Activated B cell treated with CpG ODN at 0.5 μM for 24 hours (primary cell): ENCODE data around the gene SYT1. TPM values are rescaled to one million over a fixed set of nuclear protein-coding genes. Genes with fewer than 3 reads are reported as not detected.
"Not testable (repeated sequence)": the region's sequence is repeated elsewhere in the genome, so short reads cannot be mapped to it uniquely, and the experiment has no call there.

ENCODE experiments used
- ATAC-seq: fragments of 200-7000 bp; cut with Tn5 transposase; one replicate; pipeline ENCODE4 v1.10.0; 2021; ENCODE audit warnings: low read depth, mild to moderate bottlenecking, moderate library complexity
- CTCF ChIA-PET: fragments of 350-600 bp; sonication (Branson Sonifier 250); formaldehyde crosslinking; loops from one replicate; lab custom pipeline; 2021; ENCODE audit warnings: antibody characterized with exemption; lab: Charles Lee
- POLR2A ChIA-PET: fragments of 350-600 bp; sonication (Branson Sonifier 250); formaldehyde crosslinking; loops from one replicate; lab custom pipeline; 2021; ENCODE audit warnings: antibody characterized with exemption; lab: Charles Lee
- DNase-seq: peaks from one replicate; pipeline ENCODE4 v3.0.0; 2022
- H3K27ac Mint-ChIP-seq: one replicate; pipeline ENCODE4 v1.8.0; 2020; ENCODE audit warnings: mixed read lengths
- H3K27me3 Mint-ChIP-seq: one replicate; pipeline ENCODE4 v1.8.0; 2021; ENCODE audit warnings: mixed read lengths
- H3K36me3 Mint-ChIP-seq: one replicate; pipeline ENCODE4 v1.8.0; 2021; ENCODE audit warnings: low read depth, mixed read lengths
- H3K4me1 Mint-ChIP-seq: one replicate; pipeline ENCODE4 v1.8.0; 2021; ENCODE audit warnings: mixed read lengths
- H3K4me3 Mint-ChIP-seq: one replicate; pipeline ENCODE4 v1.8.0; 2020; ENCODE audit warnings: mild to moderate bottlenecking, mixed read lengths
- H3K9me3 Mint-ChIP-seq: one replicate; pipeline ENCODE4 v1.8.0; 2020; ENCODE audit warnings: mixed read lengths
- intact Hi-C: fragments of 100-400 bp; cut with micrococcal nuclease; formaldehyde crosslinking; loops from one replicate; pipeline ENCODE4 v1.15.1; 2024
- total RNA-seq: library from RNA; stranded (reverse); gene quantifications from 2 replicates; pipeline ENCODE4 v1.2.3, GENCODE V29; 2022
- TF ChIP-seq, protein P1 (sequence below): fragments of 200-600 bp; IDR thresholded peaks from one replicate; pipeline ENCODE4 v1.8.0; 2022; ENCODE audit warnings: antibody characterized with exemption, mild to moderate bottlenecking

The SYT1 gene
- total RNA-seq, 1 donor from 2014 or later, result 0.49 TPM

- Mint-ChIP-seq H3K4me1 (peaks cover 8% of the 10 kb centered on the region), H3K4me3 (no peak overlapping the region), H3K27ac (no peak overlapping the region), H3K27me3 (no peaks in the 10 kb centered on the region), H3K36me3 (no peaks in the 10 kb centered on the region), H3K9me3 (no peaks in the 10 kb centered on the region)
- CTCF ChIA-PET, result no interaction called here
- intact Hi-C loops, result no loop called here
- TF ChIP-seq, protein P1, sequence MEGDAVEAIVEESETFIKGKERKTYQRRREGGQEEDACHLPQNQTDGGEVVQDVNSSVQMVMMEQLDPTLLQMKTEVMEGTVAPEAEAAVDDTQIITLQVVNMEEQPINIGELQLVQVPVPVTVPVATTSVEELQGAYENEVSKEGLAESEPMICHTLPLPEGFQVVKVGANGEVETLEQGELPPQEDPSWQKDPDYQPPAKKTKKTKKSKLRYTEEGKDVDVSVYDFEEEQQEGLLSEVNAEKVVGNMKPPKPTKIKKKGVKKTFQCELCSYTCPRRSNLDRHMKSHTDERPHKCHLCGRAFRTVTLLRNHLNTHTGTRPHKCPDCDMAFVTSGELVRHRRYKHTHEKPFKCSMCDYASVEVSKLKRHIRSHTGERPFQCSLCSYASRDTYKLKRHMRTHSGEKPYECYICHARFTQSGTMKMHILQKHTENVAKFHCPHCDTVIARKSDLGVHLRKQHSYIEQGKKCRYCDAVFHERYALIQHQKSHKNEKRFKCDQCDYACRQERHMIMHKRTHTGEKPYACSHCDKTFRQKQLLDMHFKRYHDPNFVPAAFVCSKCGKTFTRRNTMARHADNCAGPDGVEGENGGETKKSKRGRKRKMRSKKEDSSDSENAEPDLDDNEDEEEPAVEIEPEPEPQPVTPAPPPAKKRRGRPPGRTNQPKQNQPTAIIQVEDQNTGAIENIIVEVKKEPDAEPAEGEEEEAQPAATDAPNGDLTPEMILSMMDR, result no peak
- DNase-seq (no peak), ATAC-seq (no peak)
- POLR2A ChIA-PET, result no interaction called here
Observed at GRCh38 chr12:79194595-79194994, 330.0 kb downstream of the SYT1 start.

- POLR2A ChIA-PET, result no interaction called here
- TF ChIP-seq, protein P1, result no peak
- no peaks in the 10 kb centered on the region for H3K36me3 Mint-ChIP-seq
Observed at GRCh38 chr12:79199166-79199565, 334.6 kb downstream of the SYT1 start.

DNA sequence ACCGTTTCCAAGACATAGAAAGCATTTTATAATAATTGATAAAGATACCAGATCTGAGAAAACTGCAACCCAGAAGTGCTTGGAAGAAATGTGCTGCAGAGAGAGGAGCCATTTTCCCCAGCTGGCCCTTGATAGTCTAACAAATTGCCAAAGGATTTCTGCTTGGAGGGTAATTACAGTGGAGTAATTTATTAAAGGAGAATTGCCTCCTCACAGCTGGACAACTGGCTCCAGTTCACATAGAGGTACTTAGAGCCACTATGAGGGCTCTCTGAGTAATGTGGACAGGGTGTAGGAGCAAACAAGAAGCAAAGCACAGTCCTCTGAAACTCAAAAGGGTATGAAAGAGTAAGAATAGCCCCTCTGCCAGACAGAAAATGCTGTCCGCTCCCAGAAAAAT is 335.6 kb downstream of the SYT1 start:
- ATAC-seq (no peak), DNase-seq (no peak)
- no peaks in the 10 kb centered on the region for H3K9me3 Mint-ChIP-seq
- intact Hi-C loops, result no loop called here
- POLR2A ChIA-PET, result no interaction called here
- H3K27me3 Mint-ChIP-seq, result no peaks in the 10 kb centered on the region
- no peaks in the 10 kb centered on the region for H3K36me3 Mint-ChIP-seq
- H3K27ac Mint-ChIP-seq, result no peak overlapping the region
- TF ChIP-seq, protein P1, result no peak
- no peaks in the 10 kb centered on the region for H3K4me1 Mint-ChIP-seq
- H3K4me3 Mint-ChIP-seq, result no peak overlapping the region
- CTCF ChIA-PET, result no interaction called here

More at GRCh38 chr12:79199166-79199565, 334.6 kb downstream of the SYT1 start:
- no peaks in the 10 kb centered on the region for H3K27me3 Mint-ChIP-seq
- CTCF ChIA-PET, result no interaction called here
- H3K4me3 Mint-ChIP-seq, result no peak overlapping the region
- intact Hi-C loops, result no loop called here
- H3K9me3 Mint-ChIP-seq, result no peaks in the 10 kb centered on the region
- ATAC-seq (no peak), DNase-seq (no peak)
- no peaks in the 10 kb centered on the region for H3K4me1 Mint-ChIP-seq
- H3K27ac Mint-ChIP-seq, result no peak overlapping the region

GRCh38 chr12:79203058-79203647 is 338.6 kb downstream of the SYT1 start:
- DNase-seq (no peak), ATAC-seq (no peak)
- H3K4me1 Mint-ChIP-seq, result no peaks in the 10 kb centered on the region
- TF ChIP-seq, protein P1, result no peak
- H3K27ac Mint-ChIP-seq, result no peak overlapping the region
- no peaks in the 10 kb centered on the region for H3K36me3 Mint-ChIP-seq
- H3K4me3 Mint-ChIP-seq, result no peak overlapping the region
- ChIA-PET CTCF (no interaction called here), POLR2A (no interaction called here)
- H3K27me3 Mint-ChIP-seq, result no peaks in the 10 kb centered on the region
- intact Hi-C loops, result no loop called here
- no peaks in the 10 kb centered on the region for H3K9me3 Mint-ChIP-seq

DNA sequence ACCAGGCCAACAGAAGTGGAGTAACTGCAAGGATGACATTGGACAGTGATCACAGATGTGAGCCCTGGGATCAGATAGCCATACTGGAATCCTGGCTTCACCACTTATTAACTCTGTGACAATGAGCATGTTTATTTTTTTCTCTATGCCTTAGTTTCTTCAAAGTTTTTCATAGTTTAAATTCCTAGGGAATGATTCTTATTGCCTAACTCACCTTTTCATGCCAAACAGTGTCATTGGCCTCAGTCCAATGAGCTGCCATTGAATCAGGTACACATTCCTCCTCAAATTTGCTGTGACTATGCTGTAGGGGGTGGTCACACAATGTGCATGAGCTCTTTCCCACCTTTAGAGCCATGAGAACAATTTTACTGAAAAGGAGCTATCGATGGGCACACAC is 342.3 kb downstream of the SYT1 start:
- Mint-ChIP-seq H3K9me3 (peaks cover 5% of the 10 kb centered on the region), H3K4me3 (no peak overlapping the region), H3K4me1 (no peaks in the 10 kb centered on the region), H3K27me3 (no peaks in the 10 kb centered on the region), H3K36me3 (no peaks in the 10 kb centered on the region), H3K27ac (no peak overlapping the region)
- ChIA-PET CTCF (no interaction called here), POLR2A (no interaction called here)
- ATAC-seq (no peak), DNase-seq (no peak)
- TF ChIP-seq, protein P1, result no peak
- intact Hi-C loops, result no loop called here

DNA sequence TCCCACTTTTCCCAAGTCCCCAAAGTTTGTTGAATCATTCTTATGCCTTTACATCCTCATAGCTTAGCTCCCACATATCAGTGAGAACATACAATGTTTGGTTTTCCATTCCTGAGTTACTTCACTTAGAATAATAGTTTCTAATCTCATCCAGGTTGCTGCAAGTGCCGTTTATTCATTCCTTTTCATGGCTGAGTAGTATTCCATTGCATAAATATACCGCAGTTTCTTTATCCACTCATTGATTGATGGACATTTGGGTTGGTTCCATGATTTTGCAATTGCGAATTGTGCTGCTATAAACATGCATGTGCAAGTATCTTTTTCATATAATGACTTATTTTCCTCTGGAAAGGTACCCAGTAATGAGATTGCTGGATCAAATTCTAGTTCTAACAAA is 345.8 kb downstream of the SYT1 start:
- H3K4me3 Mint-ChIP-seq, H3K9me3 Mint-ChIP-seq, H3K27ac Mint-ChIP-seq, H3K27me3 Mint-ChIP-seq, CTCF ChIA-PET, DNase-seq, POLR2A ChIA-PET, intact Hi-C loops, H3K36me3 Mint-ChIP-seq, H3K4me1 Mint-ChIP-seq, ATAC-seq: not testable (repeated sequence)
